ENCODE data around the gene IGFBP1. TPM values are rescaled to one million over a fixed set of nuclear protein-coding genes. Genes with fewer than 3 reads are reported as not detected.
"Not testable (repeated sequence)": the region's sequence is repeated elsewhere in the genome, so short reads cannot be mapped to it uniquely, and the experiment has no call there.

IGFBP1 gene
- total RNA-seq, 4 donors from 2014 or later, result 0.49 to 3.6 TPM; not detected in 2

DNA sequence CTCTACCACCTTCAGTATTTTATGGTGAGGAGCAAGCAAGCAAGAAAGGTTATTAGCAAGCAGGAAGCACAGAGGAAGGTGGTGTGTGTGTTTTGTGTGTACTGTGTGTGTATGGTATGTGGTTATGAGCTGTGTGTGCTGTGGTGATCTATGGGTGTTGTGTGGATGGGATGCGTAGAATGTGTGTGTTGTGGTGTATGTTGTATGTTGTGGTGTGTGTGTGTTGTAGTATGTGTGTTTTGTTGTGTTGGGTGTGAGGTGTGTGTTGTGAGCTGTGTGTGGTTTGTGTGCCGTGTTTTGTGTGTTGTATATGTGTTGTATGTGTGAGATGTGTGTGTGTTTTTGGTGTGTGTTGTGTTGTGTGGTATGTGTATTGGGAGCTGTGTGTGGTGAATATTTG is 49.6 kb downstream of the IGFBP1 start:
- H3K4me3 ChIP-seq, result no peak overlapping the region
- no peaks in the 10 kb centered on the region for H3K9me3 ChIP-seq
- ATAC-seq, result no peak
- TF ChIP-seq, protein P1, sequence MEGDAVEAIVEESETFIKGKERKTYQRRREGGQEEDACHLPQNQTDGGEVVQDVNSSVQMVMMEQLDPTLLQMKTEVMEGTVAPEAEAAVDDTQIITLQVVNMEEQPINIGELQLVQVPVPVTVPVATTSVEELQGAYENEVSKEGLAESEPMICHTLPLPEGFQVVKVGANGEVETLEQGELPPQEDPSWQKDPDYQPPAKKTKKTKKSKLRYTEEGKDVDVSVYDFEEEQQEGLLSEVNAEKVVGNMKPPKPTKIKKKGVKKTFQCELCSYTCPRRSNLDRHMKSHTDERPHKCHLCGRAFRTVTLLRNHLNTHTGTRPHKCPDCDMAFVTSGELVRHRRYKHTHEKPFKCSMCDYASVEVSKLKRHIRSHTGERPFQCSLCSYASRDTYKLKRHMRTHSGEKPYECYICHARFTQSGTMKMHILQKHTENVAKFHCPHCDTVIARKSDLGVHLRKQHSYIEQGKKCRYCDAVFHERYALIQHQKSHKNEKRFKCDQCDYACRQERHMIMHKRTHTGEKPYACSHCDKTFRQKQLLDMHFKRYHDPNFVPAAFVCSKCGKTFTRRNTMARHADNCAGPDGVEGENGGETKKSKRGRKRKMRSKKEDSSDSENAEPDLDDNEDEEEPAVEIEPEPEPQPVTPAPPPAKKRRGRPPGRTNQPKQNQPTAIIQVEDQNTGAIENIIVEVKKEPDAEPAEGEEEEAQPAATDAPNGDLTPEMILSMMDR (IDR thresholded peaks at IDR 0.05 in 4 of 5, conservative IDR thresholded peaks at IDR 0.05 in 1 of 5), result no peak
- TF ChIP-seq POLR2A (IDR thresholded peaks at IDR 0.05), result no peak
- H3K4me1 ChIP-seq, result no peaks in the 10 kb centered on the region
- no peak for DNase-seq
- in situ Hi-C loops (cut with MboI; ENCODE audit: low sequenced_read_pairs in 4 of 4) (loop anchor here in 1 of 4 donors (25.0 kb wide), 1 partner anchor 399 kb away; no protein-coding TSS in a partner anchor), intact Hi-C loops (cut with DNase I; ENCODE audit: low total_unique reads) (no loop called here)
- no peaks in the 10 kb centered on the region for H3K27me3 ChIP-seq
- H3K36me3 ChIP-seq, result no peaks in the 10 kb centered on the region
- H3K27ac ChIP-seq, result no peak overlapping the region

DNA sequence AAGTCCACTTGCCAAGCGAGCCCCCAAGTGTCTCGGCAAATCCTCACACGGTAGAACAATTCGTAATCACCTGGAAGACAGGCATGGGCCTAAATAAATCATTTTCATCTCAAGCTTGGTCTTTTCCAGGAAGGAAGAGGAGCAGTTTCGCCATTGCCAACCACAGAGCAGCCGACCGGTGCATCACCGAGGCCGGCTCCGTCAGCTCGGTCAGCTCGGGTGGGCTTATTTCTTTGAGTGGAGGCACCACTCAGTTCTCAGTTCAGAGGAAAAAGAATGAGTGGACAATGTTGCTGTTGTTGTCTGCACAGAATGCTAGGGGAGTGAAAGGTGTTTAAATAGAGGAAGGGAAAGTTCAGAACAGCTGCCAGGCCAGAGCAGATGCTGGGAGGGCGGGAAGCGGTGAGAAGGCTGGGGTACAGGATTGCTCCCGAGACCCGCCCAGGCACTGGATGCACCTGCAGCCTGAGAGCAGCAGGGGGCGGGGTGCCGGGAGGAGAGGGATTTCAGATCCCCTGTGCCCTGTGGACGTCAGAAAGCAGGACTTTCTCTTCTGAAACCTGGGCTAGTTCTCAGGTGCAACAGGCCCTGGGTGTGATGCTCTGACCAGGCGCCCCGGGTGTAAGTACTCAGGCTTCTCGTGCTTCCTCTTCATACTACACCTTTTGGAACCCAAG is 50.5 kb downstream of the IGFBP1 start:
- in situ Hi-C loops (cut with MboI; ENCODE audit: low sequenced_read_pairs in 4 of 4) (loop anchor here in 1 of 4 donors (25.0 kb wide), 1 partner anchor 399 kb away; no protein-coding TSS in a partner anchor), intact Hi-C loops (cut with DNase I; ENCODE audit: low total_unique reads) (no loop called here)

DNA sequence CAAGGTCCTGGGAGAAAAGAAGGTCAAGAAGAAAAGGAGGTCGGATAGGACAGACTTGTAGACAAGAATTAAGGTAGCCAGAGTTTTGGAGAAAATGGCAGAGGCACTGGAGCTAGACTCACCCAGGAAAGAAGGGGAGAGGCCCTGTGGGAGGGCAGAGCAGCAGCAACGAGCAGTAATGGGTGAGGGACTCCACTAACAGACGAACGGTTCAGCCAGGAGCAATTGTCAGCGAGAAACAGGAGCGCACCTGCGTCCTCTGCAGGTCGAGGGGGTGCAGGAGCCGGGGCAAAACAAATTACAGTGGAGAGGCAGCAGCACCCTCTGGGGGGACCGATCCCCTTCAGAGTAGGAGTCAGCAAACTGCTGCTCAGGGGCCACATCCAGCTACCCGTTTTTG is 51.3 kb downstream of the IGFBP1 start:
- Histone ChIP-seq H3K27ac (no peak overlapping the region), H3K27me3 (no peaks in the 10 kb centered on the region), H3K9me3 (no peaks in the 10 kb centered on the region), H3K4me3 (no peak overlapping the region), H3K36me3 (no peaks in the 10 kb centered on the region), H3K4me1 (no peaks in the 10 kb centered on the region)
- no peak for TF ChIP-seq POLR2A (IDR thresholded peaks at IDR 0.05)
- TF ChIP-seq, protein P1 (IDR thresholded peaks at IDR 0.05 in 4 of 5, conservative IDR thresholded peaks at IDR 0.05 in 1 of 5), result no peak
- intact Hi-C loops (cut with DNase I; ENCODE audit: low total_unique reads) (no loop called here), in situ Hi-C loops (cut with MboI; ENCODE audit: low sequenced_read_pairs in 4 of 4) (loop anchor here in 1 of 4 donors (25.0 kb wide), 1 partner anchor 398 kb away; no protein-coding TSS in a partner anchor)
- ATAC-seq, result no peak
- no peak for DNase-seq

More for the DNA sequence above, 50.5 kb downstream of the IGFBP1 start:
- H3K4me3 ChIP-seq, result no peak overlapping the region
- DNase-seq (no peak), ATAC-seq (no peak)
- no peaks in the 10 kb centered on the region for H3K36me3 ChIP-seq
- no peaks in the 10 kb centered on the region for H3K27me3 ChIP-seq
- H3K4me1 ChIP-seq, result no peaks in the 10 kb centered on the region
- TF ChIP-seq POLR2A (IDR thresholded peaks at IDR 0.05), result no peak
- TF ChIP-seq, protein P1 (IDR thresholded peaks at IDR 0.05 in 4 of 5, conservative IDR thresholded peaks at IDR 0.05 in 1 of 5), result no peak
- H3K9me3 ChIP-seq, result no peaks in the 10 kb centered on the region
- no peak overlapping the region for H3K27ac ChIP-seq

DNA sequence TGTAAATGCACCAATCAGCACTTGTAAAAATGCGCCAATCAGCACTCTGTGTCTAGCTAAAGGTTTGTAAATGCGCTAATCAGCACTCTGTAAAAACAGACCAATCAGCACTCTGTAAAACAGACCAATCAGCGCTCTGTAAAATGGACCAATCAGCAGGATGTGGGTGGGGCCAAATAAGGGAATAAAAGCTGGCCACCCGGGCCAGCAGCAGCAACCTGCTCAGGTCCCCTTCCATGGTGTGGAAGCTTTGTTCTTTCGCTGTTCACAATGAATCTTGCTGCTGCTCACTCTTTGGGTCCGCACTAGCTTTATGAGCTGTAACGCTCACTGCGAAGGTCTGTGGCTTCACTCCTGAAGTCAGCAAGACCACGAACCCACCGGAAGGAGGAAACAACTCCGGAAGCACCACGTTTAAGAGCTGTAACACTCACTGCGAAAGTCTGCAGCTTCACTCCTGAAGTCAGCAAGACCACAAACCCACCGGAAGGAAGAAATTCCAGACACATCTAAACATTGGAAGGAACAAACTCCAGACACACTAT is 52.0 kb downstream of the IGFBP1 start:
- in situ Hi-C loops (cut with MboI; ENCODE audit: low sequenced_read_pairs in 4 of 4), result loop anchor here in 1 of 4 donors (25.0 kb wide), 1 partner anchor 397 kb away; no protein-coding TSS in a partner anchor
- intact Hi-C loops (cut with DNase I; ENCODE audit: low total_unique reads); H3K27ac ChIP-seq; ATAC-seq; H3K4me1 ChIP-seq; DNase-seq; H3K27me3 ChIP-seq; H3K36me3 ChIP-seq; H3K4me3 ChIP-seq; H3K9me3 ChIP-seq: not testable (repeated sequence)

DNA sequence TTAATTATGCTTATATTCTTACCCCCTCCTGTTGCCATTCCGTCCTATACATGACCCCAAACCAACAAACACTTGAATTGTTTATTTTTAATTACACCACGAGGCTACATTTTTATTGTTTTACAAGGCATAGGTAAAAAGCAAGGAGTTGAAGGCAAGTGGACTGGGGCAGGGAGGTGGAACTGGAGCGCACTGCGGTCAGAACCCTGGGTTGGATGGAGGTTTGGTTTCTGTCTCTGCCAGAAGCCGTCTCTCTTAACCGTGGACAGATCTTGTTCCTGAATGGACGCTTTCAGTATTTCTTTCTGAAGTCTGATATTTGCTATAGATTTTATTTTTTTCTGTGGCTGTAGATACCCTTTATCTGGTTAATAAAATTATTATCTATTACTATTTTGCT is 52.7 kb downstream of the IGFBP1 start:
- no peak overlapping the region for H3K4me3 ChIP-seq

More for the DNA sequence above, 52.7 kb downstream of the IGFBP1 start:
- intact Hi-C loops (cut with DNase I; ENCODE audit: low total_unique reads), result no loop called here
- no peak for DNase-seq
- TF ChIP-seq POLR2A (IDR thresholded peaks at IDR 0.05), result no peak
- TF ChIP-seq, protein P1 (IDR thresholded peaks at IDR 0.05 in 4 of 5, conservative IDR thresholded peaks at IDR 0.05 in 1 of 5), result no peak
- H3K27me3 ChIP-seq, result no peaks in the 10 kb centered on the region
- no peaks in the 10 kb centered on the region for H3K9me3 ChIP-seq
- in situ Hi-C loops (cut with MboI; ENCODE audit: low sequenced_read_pairs in 4 of 4), result loop anchor here in 1 of 4 donors (25.0 kb wide), 1 partner anchor 396 kb away; no protein-coding TSS in a partner anchor
- H3K27ac ChIP-seq, result no peak overlapping the region
- H3K36me3 ChIP-seq, result no peaks in the 10 kb centered on the region
- H3K4me1 ChIP-seq, result no peaks in the 10 kb centered on the region
- ATAC-seq, result no peak
